ENCODE results near the gene RNASE13. TPM values are rescaled to one million over a fixed set of nuclear protein-coding genes. Genes with fewer than 3 reads are reported as not detected.

The RNASE13 gene
- total RNA-seq, 1 experiment from 2014 or later: not detected

DNA sequence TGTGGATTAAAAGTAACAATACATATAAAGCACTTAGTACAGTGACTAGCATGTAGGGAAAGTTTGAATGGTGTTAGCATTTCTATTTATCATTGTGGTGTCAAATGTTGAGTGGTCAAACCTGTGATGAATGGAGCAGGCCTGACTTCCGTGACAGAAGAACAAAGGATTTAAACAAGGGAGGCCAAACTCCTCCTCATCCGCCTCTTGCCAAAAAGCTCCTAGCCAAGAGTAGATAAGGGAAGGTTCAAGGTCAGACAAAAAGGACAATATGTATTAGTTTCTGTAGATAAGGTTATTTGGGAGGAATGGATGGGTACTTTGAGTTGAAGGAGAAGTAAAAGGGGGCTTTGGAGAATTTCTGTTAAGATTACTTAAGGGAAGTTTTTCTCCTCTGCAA is 14.0 kb upstream of the RNASE13 start:
- DNase-seq: no peak
- Mint-ChIP-seq H3K4me1 (ENCODE audit: low read depth, unreplicated experiment) (peaks cover 9% of the 10 kb centered on the region), H3K4me3 (ENCODE audit: low read depth, unreplicated experiment) (no peak overlapping the region), H3K27ac (ENCODE audit: unreplicated experiment) (no peak overlapping the region), H3K9me3 (ENCODE audit: low read depth, unreplicated experiment) (no peaks in the 10 kb centered on the region), H3K36me3 (ENCODE audit: insufficient read depth, unreplicated experiment) (no peaks in the 10 kb centered on the region), H3K27me3 (ENCODE audit: unreplicated experiment) (peaks cover 31% of the 10 kb centered on the region)
- intact Hi-C loops (cut with micrococcal nuclease; ENCODE audit: unreplicated experiment): loop anchor here (10.0 kb wide), 1 partner anchor 194 kb away; no protein-coding TSS in a partner anchor
- TF ChIP-seq, protein P1, sequence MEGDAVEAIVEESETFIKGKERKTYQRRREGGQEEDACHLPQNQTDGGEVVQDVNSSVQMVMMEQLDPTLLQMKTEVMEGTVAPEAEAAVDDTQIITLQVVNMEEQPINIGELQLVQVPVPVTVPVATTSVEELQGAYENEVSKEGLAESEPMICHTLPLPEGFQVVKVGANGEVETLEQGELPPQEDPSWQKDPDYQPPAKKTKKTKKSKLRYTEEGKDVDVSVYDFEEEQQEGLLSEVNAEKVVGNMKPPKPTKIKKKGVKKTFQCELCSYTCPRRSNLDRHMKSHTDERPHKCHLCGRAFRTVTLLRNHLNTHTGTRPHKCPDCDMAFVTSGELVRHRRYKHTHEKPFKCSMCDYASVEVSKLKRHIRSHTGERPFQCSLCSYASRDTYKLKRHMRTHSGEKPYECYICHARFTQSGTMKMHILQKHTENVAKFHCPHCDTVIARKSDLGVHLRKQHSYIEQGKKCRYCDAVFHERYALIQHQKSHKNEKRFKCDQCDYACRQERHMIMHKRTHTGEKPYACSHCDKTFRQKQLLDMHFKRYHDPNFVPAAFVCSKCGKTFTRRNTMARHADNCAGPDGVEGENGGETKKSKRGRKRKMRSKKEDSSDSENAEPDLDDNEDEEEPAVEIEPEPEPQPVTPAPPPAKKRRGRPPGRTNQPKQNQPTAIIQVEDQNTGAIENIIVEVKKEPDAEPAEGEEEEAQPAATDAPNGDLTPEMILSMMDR (IDR thresholded peaks at IDR 0.05; ENCODE audit: unreplicated experiment): no peak
- CTCF ChIA-PET: interaction anchor here (1.0 kb wide), 1 partner anchor 56 kb away, joined by 4 read pairs; no protein-coding TSS in a partner anchor
- no TSS peak for BruUV-seq (replicated peaks)

DNA sequence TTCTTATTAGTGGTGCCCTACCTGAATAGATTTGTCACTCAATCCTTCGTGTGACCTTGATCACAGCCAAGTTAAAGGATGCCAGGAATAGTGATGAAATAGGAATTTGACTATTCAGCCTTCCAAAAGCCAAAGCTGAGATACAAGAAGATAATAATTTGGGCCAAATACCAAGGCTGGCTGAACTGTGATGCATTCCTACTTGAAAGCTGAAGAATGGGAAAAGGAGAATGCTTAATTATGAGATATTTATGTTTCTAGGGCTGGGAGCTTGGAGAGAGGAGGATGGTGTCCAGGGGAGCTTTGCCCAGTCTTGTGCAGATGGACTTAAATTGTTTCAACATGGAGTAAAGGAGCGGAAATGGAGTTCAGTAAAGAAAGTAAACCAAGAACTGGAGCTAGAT is 12.8 kb upstream of the RNASE13 start:
- Mint-ChIP-seq H3K36me3 (ENCODE audit: insufficient read depth, unreplicated experiment) (no peaks in the 10 kb centered on the region), H3K27me3 (ENCODE audit: unreplicated experiment) (peaks cover 44% of the 10 kb centered on the region), H3K4me1 (ENCODE audit: low read depth, unreplicated experiment) (peaks cover 15% of the 10 kb centered on the region), H3K4me3 (ENCODE audit: low read depth, unreplicated experiment) (no peak overlapping the region), H3K27ac (ENCODE audit: unreplicated experiment) (no peak overlapping the region), H3K9me3 (ENCODE audit: low read depth, unreplicated experiment) (no peaks in the 10 kb centered on the region)
- no peak for DNase-seq
- intact Hi-C loops (cut with micrococcal nuclease; ENCODE audit: unreplicated experiment): loop anchor here (10.0 kb wide), 1 partner anchor 193 kb away; no protein-coding TSS in a partner anchor
- BruUV-seq (replicated peaks): no TSS peak
- TF ChIP-seq, protein P1 (IDR thresholded peaks at IDR 0.05; ENCODE audit: unreplicated experiment): no peak
- CTCF ChIA-PET: interaction anchor here (0.7 to 1.3 kb wide), 3 partner anchors 23 to 57 kb away, joined by 4 read pairs; partner anchors contain the start of gene ARHGEF40

DNA sequence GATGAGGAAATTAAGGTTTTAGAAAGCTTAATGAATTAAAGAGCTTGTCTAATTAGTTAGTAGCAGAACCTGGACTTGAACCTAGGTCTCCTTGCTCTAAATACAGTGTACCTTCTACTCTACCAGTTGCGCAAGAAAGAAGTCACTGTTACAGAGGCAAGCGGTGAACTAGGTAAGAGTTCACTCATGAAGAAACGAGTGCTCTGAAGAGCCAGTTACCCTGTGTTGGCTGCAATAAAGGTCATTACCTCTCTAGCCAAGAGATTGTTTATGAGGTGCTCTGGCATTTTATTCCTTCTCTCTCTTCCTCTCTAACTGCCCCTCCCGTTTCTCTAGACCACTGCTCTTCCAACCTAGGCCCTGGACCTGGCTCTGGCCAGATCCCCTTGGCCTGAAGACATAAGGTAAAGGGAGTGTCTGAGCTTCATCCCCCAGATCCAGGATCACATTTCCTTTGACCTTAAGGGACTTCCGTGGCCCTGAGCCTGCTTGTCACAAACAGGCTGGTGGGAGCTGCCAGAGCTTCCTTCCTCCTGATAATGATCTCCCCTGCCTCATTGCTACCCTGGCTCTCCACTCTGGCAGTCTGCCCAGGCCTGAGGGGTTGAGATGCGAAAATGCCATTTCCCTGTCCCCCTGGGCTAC is 9.5 kb upstream of the RNASE13 start:
- CTCF ChIA-PET: interaction anchor here (0.6 to 6.7 kb wide), 2 partner anchors 29 to 390 kb away, joined by 4 to 93 read pairs; no protein-coding TSS in a partner anchor
- DNase-seq: no peak
- Mint-ChIP-seq H3K27ac (ENCODE audit: unreplicated experiment) (no peak overlapping the region), H3K4me1 (ENCODE audit: low read depth, unreplicated experiment) (peaks cover 22% of the 10 kb centered on the region), H3K4me3 (ENCODE audit: low read depth, unreplicated experiment) (no peak overlapping the region), H3K27me3 (ENCODE audit: unreplicated experiment) (peaks cover 52% of the 10 kb centered on the region), H3K9me3 (ENCODE audit: low read depth, unreplicated experiment) (no peaks in the 10 kb centered on the region), H3K36me3 (ENCODE audit: insufficient read depth, unreplicated experiment) (no peaks in the 10 kb centered on the region)
- BruUV-seq (replicated peaks): no TSS peak
- TF ChIP-seq, protein P1 (IDR thresholded peaks at IDR 0.05; ENCODE audit: unreplicated experiment): no peak
- intact Hi-C loops (cut with micrococcal nuclease; ENCODE audit: unreplicated experiment): loop anchor here (10.0 kb wide), 1 partner anchor 189 kb away; no protein-coding TSS in a partner anchor

DNA sequence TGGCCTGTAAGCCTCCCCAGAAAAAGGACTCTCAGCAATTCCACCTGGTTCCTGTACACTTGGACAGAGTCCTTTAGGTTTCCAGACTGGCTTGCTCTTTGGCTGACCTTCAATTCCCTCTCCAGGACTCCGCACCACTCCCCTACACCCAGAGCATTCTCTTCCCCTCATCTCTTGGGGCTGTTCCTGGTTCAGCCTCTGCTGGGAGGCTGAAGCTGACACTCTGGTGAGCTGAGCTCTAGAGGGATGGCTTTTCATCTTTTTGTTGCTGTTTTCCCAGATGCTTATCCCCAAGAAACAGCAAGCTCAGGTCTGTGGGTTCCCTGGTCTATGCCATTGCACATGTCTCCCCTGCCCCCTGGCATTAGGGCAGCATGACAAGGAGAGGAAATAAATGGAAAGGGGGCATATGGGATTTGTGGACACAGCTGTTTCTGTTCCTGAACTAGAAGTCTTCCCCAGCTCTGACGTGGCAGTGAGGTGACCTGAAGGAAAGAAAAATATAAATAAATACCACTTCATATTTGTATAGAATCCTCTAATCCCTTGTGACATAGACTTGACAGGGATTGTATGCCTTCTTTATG is 8.9 kb upstream of the RNASE13 start:
- CTCF ChIA-PET: interaction anchor here (6.7 kb wide), 1 partner anchor 28 kb away, joined by 93 read pairs; no protein-coding TSS in a partner anchor

More for the DNA sequence above, 8.9 kb upstream of the RNASE13 start:
- H3K9me3 Mint-ChIP-seq (ENCODE audit: low read depth, unreplicated experiment): no peaks in the 10 kb centered on the region
- no peak overlapping the region for H3K27ac Mint-ChIP-seq (ENCODE audit: unreplicated experiment)
- DNase-seq: no peak
- peaks cover 28% of the 10 kb centered on the region for H3K4me1 Mint-ChIP-seq (ENCODE audit: low read depth, unreplicated experiment)
- TF ChIP-seq, protein P1 (IDR thresholded peaks at IDR 0.05; ENCODE audit: unreplicated experiment): no peak
- no peak overlapping the region for H3K4me3 Mint-ChIP-seq (ENCODE audit: low read depth, unreplicated experiment)
- BruUV-seq (replicated peaks): no TSS peak
- H3K27me3 Mint-ChIP-seq (ENCODE audit: unreplicated experiment): peaks cover 57% of the 10 kb centered on the region
- intact Hi-C loops (cut with micrococcal nuclease; ENCODE audit: unreplicated experiment): loop anchor here (10.0 kb wide), 1 partner anchor 189 kb away; no protein-coding TSS in a partner anchor
- H3K36me3 Mint-ChIP-seq (ENCODE audit: insufficient read depth, unreplicated experiment): no peaks in the 10 kb centered on the region
